IPS DF 4.7 (cell line): ENCODE results near the gene LRRC3.

Experiments used
- DNase-seq: peaks from one replicate; pipeline ENCODE4 v3.0.0-alpha.2; 2013; ENCODE audit warnings: low spot score; ENCODE audit errors: extremely low read depth

LRRC3 gene

DNA sequence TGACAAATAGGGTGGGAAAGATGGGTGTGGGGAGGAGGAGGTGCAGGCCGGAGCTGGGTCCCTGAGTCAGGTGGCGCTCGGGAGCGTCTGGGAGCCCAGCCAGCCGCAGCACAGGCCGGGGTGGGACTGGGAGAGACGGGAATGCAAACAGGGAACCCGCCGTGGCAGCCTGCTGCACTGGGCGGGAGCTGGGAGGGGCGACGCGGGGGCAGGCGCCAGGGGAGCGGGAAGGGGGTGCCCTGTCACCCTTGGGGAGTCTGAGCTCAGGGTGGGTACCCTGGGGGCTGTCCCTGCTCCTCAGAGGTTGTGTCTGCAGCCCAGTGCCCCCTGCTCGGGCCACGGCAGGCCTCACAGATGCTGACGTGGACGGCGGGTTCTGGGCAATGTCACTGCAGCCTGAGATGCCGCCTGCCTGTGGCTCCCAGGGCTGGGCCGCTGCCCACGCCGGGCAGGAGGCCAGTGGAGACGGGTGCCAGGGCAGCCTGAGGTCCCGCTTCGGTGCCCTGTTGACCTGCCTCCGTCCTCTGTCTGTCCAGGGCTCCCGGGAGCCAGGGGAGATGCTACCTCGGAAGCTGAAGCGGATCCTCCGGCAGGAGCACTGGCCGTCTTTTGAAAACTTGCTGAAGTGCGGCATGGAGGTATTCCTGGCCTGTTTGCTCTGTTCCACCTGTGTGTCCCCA, 16.6 kb upstream of the LRRC3 start:
- DNase-seq: no peak

DNA sequence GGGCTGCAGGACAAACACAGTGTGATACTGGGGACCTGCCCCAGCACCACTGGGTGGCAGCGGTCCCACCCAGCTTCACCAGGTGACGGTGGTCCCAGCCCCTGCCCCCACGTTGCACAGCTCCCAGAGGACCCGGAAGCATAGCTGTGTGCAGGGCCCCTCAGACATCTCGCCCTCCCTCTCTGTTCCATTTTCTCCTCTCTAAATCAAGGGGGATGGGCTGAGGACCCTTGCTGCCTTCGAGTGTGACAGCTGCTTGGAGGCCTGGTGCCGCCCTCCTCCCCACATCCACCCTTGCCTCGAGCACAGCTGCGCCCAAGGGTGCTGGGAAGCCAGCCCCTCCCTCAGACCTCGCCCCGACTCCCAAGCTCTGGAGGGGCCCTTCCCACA, 16.1 kb upstream of the LRRC3 start:
- no peak for DNase-seq

DNA sequence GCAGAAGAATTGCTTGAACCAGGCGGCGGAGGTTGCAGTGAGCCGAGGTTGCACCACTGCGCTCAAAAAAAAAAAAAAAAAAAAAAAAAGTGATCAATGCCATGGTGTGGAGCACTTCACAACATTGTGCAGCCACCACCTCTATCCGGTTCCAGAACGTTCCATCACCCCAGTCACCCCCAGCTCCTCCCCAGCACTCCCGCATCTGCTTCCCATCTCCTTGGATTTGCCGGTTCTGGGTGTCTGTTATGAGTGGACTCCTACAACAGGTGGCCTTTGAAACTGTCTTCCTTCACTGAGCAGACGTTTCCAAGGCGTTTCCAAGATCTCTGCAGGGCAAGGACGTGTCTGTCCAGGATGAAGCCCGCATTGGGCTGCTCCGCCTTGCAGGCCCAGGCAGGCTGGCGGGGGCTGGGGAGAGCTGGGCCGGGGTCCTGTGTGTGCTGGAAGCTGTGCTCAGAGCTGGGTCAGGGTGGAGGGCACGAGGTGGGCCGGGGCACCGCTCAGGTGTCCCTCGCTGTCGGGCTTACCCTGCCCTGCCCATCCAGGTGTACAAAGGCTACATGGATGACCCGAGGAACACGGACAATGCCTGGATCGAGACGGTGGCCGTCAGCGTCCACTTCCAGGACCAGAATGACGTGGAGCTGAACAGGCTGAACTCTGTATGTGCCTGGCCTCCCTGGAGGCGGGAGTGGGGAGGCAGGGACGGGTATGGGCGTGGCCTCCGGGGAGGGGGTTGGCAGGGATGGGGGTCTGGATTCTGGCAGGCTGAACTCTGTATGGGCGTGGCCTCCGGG, 14.9 kb upstream of the LRRC3 start:
- no peak for DNase-seq

DNA sequence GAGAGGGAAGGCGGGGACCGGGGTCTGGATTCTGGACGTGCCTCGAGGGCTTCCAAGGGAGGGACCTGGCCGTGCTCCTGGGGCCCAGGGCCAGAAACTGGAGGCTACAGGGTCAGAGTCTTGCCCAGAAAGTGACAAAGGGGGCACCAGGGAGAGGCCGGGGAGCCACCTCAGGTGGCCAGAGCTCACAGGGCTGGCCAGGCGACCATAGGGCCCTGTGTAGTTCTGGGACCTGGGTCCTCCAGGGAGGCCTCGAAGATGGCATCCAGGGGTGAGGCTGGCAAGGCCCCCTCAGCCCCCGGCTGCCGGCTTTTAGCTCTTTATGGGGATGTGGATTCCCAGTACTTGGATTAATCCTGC, 14.3 kb upstream of the LRRC3 start:
- no peak for DNase-seq

DNA sequence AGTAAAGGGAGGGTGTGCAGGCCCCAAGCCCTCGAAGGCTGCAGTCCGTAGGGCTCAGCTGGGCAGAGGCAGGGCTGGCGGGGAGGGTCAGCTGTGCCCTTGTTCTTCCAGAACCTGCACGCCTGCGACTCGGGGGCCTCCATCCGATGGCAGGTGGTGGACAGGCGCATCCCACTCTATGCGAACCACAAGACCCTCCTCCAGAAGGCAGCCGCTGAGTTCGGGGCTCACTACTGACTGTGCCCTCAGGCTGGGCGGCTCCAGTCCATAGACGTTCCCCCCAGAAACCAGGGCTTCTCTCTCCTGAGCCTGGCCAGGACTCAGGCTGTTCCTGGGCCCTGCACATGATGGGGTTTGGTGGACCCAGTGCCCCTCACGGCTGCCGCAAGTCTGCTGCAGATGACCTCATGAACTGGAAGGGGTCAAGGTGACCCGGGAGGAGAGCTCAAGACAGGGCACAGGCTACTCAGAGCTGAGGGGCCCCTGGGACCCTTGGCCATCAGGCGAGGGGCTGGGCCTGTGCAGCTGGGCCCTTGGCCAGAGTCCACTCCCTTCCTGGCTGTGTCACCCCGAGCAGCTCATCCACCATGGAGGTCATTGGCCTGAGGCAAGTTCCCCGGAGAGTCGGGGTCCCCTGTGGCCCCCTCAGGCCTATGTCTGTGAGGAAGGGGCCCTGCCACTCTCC, 13.6 kb upstream of the LRRC3 start:
- no peak for DNase-seq

DNA sequence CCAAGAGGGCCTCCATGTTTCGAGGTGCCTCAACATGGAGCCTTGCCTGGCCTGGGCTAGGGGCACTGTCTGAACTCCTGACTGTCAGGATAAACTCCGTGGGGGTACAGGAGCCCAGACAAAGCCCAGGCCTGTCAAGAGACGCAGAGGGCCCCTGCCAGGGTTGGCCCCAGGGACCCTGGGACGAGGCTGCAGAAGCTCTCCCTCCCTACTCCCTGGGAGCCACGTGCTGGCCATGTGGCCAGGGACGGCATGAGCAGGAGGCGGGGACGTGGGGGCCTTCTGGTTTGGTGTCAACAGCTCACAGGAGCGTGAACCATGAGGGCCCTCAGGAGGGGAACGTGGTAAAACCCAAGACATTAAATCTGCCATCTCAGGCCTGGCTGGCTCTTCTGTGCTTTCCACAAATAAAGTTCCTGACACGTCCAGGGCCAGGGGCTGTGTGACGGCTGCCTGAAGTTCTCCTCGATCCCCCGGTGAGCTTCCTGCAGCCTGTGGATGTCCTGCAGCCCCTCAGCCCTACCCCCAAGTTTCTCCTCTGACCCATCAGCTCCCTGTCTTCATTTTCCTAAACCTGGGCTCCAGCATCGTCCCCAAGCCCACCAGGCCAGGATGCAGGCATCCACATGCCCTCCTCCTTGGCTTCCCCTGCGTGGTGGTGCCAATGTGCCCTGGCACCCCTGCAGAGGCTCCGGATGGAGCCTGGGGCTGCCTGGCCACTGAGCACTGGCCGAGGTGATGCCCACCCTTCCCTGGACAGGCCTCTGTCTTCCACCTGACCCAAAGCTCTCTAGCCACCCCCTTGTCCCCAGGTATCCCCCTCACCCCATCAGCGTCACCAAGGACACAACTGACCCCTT, 12.8 kb upstream of the LRRC3 start:
- no peak for DNase-seq

DNA sequence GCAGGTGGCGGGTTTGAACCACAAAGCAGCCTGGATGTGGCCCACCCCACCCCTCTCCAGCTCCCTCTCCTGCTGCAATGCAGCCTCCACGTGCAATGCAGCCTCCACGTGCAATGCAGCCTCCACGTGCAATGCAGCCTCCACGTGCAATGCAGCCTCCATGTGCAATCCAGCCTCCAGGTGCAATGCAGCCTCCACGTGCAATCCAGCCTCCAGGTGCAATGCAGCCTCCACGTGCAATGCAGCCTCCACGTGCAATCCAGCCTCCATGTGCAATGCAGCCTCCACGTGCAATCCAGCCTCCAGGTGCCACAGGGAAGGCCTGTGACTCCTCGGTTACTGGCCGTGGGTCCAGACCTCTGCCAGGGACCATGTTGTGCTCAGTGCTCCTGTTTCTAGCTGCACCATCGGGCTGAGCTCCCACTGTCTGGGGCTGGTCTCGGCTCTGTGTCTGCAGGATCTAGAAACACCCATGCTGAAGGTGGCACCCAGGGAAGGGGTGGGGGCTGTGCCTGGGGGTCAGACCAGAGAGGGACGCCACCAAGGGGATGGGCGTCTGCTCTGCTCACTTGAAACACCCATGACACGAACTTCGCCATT, 11.9 kb upstream of the LRRC3 start:
- no peak for DNase-seq

DNA sequence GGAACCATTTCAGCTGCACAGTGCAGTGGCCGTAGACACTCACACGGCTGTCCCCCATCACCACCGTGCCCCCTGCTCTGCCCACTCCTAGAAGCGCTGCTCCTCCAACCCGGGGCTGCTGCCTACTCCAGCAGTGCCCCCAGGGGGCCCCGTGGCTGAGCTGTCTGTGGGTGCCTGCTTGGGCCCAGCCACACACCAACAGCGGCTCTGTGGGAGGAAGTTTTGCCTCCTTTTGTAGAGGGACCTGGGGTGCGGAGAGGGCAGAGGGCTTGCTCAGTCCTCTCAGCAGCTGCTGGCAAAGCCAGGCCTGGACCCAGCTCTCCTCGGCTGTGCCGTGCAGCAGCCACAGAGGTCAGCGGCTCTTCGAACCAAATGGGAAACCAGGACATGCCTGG, 11.4 kb upstream of the LRRC3 start:
- DNase-seq: no peak

DNA sequence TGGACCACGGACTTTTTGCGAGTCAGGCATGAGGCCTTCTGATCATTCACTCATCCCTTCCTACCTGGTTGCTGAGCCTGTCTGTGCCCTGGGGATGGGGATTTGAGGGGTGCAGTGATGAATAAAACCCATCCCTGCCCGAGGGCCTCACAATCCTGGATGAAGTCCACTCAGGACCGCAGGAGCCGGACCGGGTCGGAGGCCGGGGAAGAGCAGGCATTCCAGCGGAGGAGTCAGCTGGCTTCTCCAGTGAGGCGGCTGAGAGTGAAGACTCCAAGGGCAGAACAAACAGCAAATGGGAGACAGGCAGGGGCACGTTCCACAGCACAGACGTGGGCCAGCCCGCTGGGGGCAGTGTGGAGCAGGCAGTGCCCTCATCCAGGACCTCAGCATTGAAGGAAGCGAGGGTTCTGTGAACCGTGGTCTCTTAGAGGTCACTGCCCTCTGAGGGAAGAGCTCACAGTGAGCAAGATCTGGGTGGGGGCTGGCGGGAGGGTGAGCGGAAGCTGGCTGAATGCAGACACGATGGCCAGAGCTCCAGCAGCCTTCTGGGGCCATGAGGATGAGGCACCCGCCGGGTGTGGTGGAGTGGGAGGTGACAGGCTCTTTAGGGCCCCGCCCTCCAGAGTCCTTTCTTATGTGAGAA, 10.9 kb upstream of the LRRC3 start:
- no peak for DNase-seq

DNA sequence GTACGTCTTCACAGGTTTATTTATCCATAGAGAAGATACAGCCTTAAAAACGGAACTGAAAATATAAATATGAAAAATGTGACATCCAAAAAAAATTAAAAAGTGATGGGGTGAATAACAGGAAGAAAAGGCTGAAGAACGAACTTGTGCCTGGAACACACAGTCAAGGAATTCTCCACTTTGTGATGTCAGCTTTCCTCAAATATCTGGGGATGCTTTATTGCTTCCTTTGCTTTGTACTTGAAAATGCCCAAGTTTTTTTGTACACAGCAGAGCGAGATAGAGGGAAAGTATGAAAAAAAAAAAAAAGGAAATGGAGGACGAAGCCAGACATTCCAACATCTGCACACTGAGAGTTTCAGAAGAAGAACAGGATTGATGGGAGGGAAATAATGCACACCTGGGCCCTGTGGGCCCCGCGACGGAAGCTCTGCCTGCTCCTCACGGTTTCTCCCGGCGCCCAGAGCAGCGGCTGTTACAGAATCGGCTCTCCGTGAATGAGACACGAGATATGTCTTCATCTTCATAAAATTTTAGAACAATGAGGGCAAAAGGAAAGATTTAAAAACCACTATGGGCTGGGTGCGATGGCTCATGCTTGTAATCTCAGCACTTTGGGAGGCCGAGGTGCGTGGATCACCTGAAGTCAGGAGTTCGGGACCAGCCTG, 10.0 kb upstream of the LRRC3 start:
- DNase-seq: no peak

DNA sequence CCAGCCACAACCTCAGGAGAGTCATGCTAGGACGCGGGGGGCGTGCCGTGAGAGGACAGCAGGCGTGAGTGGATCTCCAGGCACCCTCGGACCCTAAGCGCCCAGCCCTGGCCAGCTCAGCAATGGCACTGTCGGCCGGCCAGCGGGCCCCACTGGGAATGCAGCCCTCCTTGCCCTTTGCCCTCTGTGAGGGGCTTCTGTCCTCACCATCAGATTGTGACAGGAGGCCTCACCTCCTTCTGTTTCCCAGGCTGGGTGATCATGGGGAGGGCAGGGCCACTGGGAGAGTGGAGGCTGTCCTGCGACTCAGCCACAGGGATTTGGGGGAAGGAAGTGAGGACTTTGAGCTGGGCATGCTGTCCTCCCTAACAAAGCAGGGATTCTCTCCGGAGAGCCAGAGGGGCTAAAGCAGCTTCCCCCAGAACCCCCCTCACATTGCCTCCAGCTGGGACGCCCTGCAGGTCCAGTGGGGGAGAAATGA, 6.6 kb upstream of the LRRC3 start:
- DNase-seq: no peak

DNA sequence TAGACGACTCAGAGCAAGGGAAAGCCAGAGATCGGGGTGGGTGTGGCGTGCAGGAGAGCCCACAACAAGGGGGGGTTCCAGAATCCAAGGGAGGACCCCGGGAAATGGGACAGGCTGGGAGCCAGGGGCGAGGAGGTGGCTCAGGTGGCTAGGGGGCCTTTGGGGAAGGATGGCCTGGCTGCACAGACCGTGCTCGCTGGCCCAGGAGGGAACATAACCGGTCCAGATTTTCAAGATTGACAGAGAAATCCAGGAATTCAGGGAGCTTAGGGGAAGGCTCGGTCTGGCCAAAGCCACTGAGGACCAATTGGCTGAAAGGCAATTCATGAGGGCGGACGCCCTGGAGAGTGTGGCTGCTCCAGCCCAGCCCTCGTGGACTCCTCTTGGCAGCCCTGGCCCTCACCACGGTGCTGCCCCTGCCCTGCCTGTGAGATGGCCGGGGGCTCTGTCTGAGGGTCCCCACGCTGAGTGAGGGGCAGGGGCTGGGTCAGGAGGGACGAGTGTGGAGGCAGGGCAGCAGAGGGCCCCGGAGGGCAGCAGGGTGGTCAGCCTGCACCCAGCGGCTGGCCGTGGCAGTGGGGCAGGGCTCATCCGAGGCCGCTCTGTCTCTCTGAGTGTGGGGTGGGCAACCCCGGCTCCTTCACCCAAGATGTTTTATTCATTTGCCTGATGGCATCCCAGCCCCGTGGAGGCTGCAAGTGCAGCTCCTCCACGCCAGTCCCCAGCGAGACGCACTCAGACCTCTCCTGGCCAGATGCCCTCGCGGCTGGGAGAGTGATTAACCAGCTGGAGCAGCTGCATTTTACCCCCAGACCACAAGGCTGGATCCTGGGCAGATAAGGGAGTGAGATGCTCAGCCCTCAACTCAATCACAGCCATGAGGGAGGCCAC, 5.6 kb upstream of the LRRC3 start:
- DNase-seq: no peak

DNA sequence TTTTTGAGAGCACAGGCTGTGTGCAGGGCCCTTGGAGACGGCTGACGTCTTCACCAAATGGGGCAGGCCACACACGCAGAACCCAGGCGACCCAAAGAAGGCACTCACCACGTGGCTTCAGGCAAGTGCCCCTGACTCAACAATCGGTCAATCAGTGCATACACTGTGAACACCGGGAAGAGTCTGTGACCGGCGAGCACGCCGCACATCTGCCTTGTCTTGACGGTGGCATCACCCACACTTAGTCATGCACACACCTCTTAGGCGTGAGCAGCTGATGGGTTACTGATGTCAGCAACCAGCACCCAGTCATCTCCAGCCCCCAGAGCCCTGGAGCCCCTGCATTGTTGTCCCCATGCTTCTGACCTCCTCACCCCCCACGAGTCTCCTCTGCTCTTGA, 4.9 kb upstream of the LRRC3 start:
- DNase-seq: no peak

DNA sequence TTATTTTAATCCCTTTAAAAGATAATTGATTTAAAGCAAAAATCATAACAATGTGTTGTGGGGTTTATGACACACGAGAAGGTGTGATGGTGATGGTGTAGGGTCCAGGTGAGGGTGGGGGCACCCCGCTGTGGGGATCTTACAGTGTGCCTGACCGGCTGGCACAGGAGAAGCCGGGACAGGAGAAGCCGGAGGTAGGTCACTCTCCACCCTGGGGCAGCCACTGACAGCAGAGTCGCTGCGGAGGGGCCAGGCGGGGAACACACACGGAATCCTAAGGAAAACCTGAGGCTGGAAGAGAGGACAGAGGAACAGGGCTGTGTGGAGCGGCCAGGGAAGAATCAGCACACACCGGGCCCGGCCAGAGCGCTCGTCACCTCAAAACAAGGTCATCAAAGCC, 4.3 kb upstream of the LRRC3 start:
- DNase-seq: no peak

DNA sequence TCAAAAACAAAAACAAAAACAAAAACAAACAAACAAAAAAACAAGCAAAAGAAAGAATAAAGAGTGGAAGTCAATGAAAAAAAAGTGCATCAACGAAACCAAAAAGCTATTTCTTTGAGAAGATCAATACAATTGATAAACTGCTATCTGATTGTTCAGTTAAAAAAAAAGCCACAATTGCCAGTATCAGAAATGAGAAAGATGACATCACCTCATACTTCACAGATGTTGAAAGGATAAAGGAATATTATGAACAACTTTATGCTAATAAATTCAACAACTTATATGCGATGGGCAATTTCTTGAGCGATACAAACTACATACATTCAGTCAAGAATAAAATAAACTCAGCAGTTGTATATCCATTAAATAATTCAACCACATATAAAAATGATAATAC, 2.2 kb upstream of the LRRC3 start:
- DNase-seq: no peak

DNA sequence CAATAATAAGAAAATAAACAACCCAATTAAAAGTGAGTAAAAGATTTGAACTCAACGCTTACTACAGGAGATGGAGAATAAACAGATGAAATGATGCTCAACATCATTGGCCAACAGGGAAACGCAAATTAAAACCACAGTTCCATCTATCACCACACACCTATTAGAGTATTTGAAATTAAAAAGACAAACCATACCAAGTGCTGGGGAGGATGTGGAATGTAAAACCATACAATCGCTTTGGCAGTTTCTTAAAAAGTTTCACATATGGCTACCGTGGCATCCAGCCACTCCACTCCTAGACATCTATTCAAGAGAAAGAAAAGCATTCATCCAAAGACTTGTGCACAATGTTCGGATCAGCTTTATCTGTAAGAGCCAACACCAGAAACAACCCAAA, 1.3 kb upstream of the LRRC3 start:
- DNase-seq: no peak

DNA sequence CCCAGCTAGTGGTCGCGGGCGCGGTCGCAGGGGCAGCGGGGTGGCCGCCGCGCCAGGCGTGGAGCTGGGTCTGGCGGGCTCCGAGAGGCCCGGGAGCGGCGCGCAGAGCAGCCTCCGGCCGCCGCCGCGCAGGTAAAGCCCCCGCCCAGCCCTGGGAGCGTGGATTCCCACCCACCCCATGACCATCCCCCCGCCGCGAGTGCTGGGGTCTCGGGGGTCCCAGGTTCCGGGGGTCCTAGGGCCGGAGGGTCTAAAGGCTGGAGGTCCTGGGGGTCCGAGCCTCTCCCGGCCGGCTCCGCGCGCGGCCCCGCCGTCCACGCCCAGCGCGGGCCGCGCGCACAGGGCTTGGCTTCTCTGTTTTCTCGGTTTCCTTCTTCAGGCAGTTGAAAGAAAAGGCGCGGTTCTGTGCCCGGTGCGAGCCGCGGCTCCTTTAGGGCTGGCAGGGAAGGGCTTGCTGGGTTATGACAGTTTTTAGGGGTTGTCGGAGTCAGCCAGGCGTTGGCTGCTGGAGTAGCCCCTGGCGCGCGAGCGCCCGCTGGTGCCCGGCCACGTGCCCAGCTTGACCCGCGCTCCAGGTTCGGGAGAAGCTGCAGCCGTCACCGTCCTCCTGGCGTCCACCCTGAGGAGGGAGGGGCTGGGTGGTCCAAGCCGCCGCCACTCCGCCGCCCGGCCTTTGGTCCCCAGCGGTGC, 359 bp downstream of the LRRC3 start:
- no peak for DNase-seq

DNA sequence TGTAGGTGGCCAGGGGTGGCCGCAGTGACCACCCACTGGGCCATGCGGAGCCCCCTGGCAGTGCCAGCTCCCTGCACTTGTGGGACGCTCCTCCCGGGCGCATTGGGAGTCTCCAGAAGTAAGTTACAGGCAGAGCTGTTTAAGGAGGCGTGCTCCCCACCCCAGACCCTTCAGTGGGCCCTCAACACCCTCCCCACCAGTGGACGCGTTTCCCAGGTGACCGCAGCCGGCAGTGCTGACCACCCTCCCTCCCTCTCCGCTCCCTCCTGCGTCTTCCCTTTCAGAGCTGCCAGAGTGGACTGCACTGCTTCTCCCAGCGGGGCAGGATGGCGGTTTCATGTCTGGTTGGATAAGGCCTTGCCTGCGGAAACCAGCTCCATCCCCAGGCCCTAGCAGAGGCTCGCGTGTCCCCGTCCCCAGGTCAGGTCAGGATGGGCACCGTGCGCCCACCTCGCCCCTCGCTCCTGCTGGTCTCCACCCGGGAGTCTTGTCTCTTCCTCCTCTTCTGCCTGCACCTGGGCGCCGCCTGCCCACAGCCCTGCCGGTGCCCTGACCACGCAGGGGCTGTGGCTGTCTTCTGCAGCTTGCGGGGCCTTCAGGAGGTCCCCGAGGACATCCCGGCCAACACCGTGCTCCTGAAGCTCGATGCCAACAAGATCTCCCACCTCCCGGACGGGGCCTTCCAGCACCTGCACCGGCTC, 1.1 kb downstream of the LRRC3 start:
- DNase-seq: no peak
